COR-L47 (cell line): Measurements from ENCODE around the gene CALY.

ENCODE experiments used
- DNase-seq: peaks from one replicate; lab custom pipeline; 2025; lab: John Stamatoyannopoulos, UW

The CALY gene

DNA sequence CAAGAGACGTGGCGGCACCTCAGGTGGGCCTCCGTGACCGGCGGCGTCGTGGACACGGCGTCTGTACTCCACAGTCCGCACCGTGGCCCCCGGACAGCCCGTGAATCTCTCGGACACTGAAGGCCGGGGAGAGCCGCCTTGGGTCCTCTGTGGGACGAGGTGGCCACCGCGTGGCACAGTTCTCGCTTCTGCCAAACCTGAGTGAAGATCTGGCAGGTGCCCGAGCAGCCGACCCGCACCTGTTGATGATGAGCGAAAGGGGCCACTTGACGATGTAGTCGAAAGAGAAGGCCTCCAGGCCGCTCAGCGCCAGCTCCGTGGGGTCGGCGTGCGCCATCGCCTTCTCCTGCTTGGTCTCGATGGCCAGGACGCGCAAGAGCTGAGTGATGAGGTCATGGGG, 51.5 kb downstream of the CALY start:
- no peak for DNase-seq

DNA sequence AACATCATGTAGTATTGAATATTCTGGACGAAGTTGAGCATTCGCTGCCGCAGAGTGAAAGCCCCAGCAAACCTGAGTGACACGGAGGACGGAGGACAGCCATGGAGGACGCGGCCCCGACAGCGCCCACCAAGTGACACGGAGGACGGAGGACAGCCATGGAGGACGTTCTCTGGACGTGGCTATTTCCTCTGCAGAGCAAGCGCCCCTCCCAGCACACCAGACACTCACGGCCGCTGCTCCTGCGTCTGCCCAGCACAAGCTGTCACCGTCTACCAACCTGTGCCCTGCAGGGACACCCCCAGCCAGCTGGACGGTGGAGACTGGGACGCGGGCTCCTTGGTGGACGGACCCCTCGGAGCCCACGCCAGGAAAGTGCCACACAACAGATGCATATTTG, 52.8 kb downstream of the CALY start:
- no peak for DNase-seq

DNA sequence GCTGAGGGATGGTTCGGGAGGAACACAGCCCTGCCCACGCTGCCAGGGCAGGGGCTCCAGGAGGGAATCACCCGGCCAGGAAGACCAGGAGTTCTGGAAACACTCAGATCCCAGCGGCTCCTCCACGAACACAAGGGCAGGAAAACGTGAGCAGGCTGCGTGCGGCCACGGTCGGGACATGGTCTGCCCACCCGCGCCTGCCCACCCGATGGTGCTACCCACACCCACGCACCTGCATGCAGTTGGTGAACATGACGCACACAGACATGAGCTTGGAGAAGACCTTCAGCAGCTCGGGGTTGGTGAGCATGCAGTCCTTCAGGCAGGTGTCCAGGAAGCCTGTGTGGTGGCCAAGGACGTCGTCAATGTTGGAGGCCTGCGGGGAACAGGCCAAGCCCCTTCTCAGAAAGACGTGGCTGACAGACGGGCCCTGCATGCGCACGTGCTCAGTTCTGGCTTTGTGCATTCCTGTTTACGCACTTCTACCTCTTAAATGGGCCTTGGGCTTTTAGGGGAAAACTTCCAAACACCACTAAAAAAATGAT, 53.8 kb downstream of the CALY start:
- no peak for DNase-seq

DNA sequence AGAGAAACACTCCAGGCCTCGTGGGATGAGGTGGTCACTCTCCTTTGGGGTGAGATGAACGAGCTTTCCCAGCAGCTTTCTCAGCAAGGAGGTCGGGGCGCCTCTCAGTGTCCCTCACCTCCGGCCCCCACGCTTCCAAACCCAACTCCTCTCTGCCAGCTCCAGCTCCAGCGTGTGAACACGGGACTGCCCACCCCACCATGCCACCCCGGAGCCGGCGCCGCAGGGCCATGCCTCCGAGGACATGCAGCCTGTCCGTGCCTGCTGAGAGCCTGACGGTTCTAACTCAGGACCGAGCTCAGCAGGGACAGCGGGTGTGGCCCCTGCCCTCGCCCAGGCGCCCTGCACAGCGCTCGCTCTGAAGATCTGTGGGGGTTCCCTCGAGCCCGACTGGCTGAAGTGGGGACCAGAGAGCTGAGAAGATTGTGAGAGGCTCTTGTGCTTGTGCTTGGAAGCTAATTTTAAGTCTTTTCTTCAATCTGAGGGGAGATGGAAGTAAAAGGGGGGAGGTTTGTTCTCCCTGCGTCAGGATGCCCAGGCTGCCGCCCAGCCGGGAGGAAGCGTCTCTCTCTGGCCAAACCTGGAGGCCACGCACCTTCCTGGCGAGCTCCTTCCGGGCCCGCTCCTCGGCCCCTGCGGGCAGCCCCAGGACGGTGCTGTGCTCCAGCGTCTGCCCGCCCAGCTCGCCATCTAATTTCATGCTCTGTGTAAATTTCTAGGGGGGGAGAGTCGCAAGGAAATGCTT, 54.9 kb downstream of the CALY start:
- DNase-seq: no peak

DNA sequence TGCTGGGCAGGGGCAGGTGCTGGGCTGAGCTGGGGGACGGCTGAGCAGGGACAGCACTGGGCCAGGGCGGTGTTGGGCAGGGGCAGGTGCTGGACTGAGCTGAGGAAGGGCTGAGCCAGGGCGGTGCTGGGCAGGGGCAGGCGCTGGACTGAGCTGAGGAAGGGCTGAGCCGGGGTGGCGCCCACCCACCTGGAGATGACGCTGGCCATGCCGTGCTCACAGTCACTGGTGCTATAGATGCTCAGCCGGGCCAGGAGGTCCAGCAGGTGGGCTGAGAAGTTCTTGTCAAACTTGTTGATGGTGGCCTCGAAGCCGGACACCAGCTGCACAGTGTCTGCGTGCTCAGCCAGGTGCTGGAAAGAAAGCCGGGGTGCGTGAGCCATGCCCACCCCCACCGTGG, 55.6 kb downstream of the CALY start:
- no peak for DNase-seq

DNA sequence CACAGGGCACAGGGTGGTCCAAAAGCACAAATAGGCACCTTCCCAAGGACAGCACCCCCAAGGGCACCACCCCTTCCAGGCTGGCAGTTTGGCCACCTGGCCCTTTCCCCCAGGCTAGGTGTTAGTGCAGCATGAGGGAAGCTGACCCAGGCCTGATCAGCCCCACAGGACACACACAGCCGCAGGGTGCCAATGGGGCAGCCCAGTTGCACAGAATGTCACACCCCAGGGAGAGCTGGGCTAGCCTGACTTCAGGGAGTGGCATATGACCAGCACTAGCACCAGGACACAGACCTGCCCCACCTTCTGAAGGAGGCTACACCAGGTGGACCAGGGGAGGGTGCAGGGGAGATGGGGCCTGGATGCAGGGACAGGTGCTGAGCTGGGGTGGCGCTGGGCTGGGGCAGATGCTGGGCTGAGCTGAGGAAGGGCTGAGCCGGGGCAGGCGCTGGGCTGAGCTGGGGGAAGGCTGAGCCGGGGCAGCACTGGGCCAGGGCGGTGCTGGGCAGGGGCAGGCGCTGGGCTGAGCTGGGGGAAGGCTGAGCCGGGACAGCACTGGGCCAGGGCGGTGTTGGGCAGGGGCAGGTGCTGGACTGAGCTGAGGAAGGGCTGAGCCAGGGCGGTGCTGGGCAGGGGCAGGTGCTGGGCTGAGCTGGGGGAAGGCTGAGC, 56.2 kb downstream of the CALY start:
- no peak for DNase-seq

DNA sequence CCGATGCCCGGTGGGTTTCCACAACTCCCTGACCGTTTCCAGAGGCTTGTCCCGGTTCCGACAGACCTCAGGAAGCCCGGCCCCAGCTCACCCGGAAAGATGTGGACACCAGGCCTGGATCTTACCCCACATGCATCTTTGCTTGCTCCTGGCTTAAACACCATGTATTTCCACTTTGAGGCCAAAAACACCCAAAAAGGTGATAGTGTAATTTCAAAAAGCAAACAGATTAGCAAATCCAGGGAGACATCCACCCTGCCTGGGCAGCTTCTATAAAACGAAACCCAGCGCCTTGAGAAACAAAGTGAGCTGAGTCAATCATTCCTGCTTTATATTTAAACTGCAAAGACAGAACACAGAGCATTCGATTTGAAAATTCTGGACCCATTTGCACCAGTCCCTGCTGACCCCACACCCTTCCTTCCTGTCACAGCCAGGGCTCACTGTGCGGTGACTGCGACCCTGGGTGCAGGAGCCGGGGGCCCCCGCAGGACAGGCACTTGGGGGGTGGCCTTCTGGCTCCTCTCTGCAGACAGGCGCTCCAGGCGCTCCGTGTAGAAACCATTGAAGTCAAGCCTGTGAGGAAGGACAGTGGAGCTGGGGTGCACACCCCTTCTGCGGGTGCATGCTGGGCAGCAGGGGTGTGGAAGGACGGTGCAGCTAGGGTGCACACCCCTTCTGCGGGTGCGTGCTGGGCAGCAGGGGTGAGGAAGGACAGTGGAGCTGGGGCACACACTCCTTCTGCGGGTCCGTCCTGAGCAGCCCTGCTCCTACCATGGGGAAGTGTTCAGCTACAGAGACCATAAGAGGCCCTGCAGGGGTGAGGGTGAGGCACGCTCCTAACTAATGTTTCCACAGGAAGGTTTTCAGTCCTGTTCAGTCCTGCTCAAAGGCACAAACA, 57.1 kb downstream of the CALY start:
- no peak for DNase-seq

DNA sequence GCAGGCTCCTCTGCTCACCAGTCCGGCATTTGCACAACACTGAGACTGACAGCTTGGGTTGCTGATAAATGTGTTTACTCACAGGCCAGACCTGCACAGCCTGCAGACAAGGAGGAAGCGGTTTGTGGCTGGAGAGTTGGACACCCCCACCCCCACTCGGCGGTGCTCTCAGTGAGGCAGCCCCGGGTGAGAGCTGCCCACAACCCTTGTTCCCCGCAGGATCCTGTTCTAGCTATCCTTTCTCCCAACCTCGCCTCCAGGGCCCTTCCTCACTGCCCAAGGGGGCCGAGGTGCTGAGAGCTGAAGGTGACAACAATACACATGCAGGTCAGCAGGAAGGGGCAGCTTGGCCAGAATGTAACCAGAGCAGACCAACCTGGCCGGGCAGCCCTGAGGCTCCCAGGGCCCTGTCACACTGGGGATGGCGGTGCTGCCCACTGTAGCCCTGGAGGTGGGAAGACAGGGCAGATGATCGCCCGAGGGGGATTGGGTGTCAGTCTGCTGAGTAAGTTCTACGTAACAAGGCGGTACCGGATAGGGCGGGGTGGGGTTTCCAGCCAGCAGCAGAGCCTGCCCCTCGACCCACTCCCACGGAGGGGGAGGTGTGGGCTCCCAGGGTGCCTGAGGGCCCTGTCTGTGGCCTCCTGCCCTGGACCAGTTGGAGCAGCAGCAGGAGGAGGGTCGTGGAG, 58.0 kb downstream of the CALY start:
- DNase-seq: no peak

DNA sequence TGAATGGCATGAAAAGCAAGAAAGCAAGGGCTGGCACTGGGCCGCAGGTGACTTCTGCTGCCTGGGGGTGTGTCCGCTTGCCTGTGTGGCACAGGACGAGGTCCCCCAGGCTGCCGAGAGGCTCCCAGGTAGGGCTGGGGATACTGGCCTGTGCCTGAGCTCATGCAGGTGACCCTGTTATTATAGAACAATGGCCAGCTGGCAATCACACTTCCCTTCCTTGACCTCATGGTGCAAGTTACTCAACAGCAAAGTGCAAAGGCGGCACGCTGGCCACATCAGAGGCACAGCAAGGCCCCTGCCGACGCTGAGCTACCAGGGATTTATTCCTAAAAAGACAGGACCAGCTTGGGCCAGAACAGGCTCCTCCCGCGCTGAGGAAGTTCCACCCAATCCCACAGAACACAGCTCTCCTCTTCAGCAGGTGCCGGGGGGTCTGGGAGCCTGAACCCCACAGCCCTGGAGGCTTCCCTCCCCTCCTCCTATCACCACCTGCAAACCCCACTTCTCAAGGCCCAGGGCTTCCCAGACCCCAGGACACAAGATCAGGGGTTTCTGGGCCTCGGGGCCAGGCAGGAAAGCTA, 58.6 kb downstream of the CALY start:
- no peak for DNase-seq

DNA sequence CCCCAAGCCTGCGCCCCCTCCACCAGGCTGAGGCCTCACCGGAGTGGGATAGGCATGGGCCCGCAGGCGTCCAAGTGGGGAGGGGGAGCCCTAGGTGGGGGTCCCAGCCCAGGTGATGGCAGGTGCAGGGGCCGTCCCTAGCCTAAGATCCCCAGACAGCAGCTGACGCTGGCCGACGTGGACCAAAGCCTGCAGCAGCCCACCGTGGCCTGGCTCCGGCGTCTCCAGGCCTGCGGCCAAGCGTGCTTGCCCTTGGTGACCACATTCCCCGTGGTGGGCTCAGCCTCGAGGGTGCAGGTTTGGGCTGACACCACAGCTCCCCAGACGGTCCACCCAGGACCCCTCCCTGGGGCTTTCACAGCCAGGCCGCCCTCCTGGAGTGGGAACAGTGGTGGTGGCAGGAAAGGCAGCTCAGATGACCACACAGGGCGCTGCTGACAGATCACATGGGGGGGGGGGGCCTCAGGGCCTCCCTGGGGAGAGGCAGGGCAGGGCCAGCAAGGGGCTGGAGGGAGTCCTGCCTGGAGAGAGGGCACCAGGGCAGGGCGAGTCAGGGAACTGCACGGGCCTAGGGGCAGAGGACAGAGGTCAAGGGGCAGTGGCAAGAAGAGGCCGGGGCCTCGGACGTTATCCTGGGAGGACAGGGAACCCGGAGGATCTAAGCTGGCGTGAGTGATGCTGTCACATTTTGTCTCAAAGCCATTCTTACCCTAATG, 59.3 kb downstream of the CALY start:
- DNase-seq: no peak

DNA sequence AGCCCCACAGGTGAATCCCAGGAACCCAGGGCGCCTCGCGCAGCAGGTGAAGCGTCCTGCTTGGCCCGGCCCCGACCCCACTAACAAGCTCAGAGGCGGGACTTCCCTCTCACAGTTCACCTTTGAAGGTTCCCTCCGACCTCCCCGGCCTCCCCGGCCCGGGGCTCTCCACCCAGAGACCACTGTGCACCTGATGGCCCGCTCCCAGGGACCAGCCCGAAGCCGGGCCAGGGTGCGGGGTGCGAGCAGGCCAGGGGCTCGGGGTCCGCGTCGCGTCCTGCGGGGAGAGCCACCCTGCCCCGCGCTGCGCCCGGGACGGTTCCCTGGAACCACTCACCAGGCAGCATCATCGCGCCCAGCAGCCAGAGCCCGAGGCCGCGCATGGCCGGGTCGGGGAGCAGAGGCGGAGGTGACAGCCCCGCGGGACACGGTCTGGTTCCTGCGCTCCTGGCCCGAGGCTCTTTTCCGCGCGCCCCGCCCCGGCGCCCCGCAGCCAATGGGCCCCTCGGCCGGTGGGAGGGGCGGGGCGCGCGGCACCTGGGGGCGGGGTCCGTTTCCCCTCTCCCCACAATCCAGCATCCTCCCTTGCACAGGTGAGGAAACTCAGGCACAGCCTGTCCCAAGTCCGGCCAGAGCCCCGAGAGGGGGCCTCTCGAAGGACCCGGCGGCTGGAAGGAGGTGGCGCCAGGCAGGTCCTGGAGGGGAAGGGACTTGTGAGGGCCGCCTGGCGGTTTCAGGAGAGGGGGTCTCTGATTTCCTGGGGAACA, 60.1 kb downstream of the CALY start, which contains the start of gene ADAM8:
ADAM8 (minus strand) TSS at position 434 of the 767 bp plus-strand sequence; CDS start at position 383, 51 bp downstream.
- no peak for DNase-seq

DNA sequence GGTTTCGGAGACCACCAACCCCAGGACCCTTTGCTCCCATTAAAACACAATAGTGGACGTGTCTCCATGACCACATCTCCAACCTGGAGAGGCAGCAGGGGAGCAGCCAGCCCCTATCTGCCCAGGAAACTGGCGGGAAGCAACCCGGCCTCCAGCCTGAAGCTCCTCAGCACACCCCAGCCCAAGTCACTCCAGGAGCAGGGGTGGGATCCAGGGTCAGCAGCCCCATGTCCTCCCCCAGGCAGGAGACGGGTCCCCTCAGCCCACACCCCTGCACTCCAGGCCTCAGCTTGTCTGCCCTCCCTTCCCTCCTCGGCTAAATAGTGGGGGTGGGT, 60.6 kb downstream of the CALY start:
- no peak for DNase-seq

DNA sequence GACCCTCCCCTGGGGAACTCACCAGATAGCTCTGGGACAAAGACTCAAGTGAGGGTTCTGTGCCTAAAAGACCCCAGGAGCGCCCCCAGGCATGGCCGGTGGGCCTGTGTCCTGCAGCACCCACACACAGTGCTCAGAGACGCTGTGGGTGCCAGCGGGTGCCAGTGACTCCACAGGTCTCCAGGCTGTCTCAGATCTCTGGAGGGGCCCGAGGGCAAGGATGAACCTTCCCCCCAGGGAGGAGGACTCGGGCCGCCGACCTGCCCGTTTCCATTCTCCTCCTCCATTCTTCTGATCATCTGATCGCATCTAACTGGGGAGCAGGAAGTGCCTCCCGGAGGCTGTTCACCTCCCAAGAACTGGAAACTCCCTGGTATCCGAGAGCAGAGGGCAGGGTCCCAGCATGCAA, 61.0 kb downstream of the CALY start:
- no peak for DNase-seq

DNA sequence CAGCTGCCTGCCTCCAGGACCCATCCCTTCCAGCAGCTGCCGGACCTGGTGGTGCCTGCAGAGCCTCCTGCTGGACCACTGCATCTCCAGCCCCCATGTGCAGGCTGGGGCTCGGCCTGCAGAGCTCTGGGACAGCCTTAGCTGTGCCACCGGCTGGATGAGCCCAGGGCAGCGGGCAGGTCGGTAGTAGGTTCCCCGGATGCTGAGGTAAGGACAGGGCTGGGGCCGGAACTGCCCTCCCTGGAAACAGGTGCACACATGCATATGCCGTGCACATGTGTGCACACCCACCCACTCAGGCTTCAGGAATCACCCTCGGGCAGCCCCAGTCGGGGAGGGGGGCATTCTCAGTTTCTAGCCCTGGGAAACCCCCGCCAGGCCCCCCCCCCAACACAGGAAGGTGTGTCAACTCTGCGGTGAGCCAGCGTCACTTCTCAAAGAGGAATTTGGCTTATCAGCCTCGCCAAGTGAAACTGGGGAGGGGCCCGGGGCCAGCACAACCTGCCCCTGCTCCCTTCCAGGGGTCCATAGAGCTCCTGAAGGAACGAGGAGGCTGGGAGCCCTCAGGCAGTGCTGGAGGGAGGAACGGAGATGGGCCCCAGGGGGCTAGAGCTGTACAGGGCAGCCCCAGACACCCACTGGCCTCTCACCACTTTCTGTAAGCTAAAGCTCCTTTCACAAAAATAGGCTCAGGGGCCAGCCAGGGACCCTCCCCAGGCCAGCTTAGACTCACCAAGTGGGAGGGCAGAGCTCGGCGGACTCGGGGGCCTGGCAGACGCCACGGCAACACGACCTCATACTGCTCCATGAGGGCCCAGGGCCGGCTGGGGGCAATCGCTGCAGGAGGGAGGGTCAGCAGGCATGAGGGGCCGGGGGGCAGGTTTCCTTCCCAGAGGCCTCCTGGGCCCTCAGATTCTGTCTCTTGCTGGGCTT, 61.7 kb downstream of the CALY start:
- DNase-seq: no peak
